Astrocyte (in vitro differentiated cells and primary cell): ENCODE measurements around the gene EFNA2. TPM values are rescaled to one million over a fixed set of nuclear protein-coding genes. Genes with fewer than 3 reads are reported as not detected.

ENCODE experiments used
- DNase-seq: peaks from one replicate; pipeline ENCODE4 v3.0.0-alpha.2; 2010; ENCODE audit warnings: low read depth
- FAIRE-seq: peaks from 2 replicates; lab custom pipeline; 2011; peaks lifted over from hg19 to GRCh38; lab: Jason Lieb, UNC
- H2AFZ ChIP-seq: 2 replicates; pipeline ENCODE4 v1.6.0; 2012; ENCODE audit warnings: low read depth, low read length, inconsistent platforms
- H3K27ac ChIP-seq: 2 replicates; pipeline ENCODE4 v1.5.1; 2011; ENCODE audit warnings: low read depth, low read length, inconsistent platforms
- H3K27me3 ChIP-seq: 2 replicates; pipeline ENCODE4 v1.6.0; 2011; ENCODE audit warnings: low read length, inconsistent platforms; ENCODE audit not compliant: insufficient read depth
- H3K36me3 ChIP-seq: 2 replicates; pipeline ENCODE4 v1.5.1; 2011; ENCODE audit warnings: low read length, inconsistent platforms; ENCODE audit not compliant: insufficient read depth
- H3K4me1 ChIP-seq: 2 replicates; pipeline ENCODE4 v1.5.1; 2011; ENCODE audit warnings: low read length, inconsistent platforms; ENCODE audit not compliant: insufficient read depth
- H3K4me2 ChIP-seq: 2 replicates; pipeline ENCODE4 v1.6.0; 2012; ENCODE audit warnings: low read length, inconsistent platforms
- H3K4me3 ChIP-seq: 2 replicates; pipeline ENCODE4 v1.5.1; 2011; ENCODE audit warnings: low read depth, mild to moderate bottlenecking, low read length, inconsistent platforms; ENCODE audit not compliant: insufficient read depth
- H3K79me2 ChIP-seq: 2 replicates; pipeline ENCODE4 v1.6.0; 2012; ENCODE audit warnings: mild to moderate bottlenecking, low read length, inconsistent platforms; ENCODE audit not compliant: insufficient read depth
- H3K9ac ChIP-seq: 2 replicates; pipeline ENCODE4 v1.6.0; 2012; ENCODE audit warnings: mild to moderate bottlenecking, low read length, inconsistent platforms
- H3K9me3 ChIP-seq: 2 replicates; pipeline ENCODE4 v1.5.1; 2012; ENCODE audit warnings: low read depth, mild to moderate bottlenecking, low read length, inconsistent platforms; ENCODE audit not compliant: insufficient read depth
- H4K20me1 ChIP-seq: 2 replicates; pipeline ENCODE4 v1.6.0; 2012; ENCODE audit warnings: low read length, inconsistent platforms; ENCODE audit not compliant: insufficient read depth
- H3K27ac Mint-ChIP-seq: one replicate; pipeline ENCODE4 v1.8.0; 2021; ENCODE audit warnings: mild to moderate bottlenecking, mixed read lengths; ENCODE audit not compliant: unreplicated experiment
- H3K27me3 Mint-ChIP-seq: one replicate; pipeline ENCODE4 v1.8.0; 2021; ENCODE audit warnings: low read depth, mixed read lengths; ENCODE audit not compliant: unreplicated experiment
- H3K36me3 Mint-ChIP-seq: one replicate; pipeline ENCODE4 v1.8.0; 2021; ENCODE audit warnings: low read depth, mixed read lengths; ENCODE audit not compliant: unreplicated experiment
- H3K4me1 Mint-ChIP-seq: one replicate; pipeline ENCODE4 v1.8.0; 2021; ENCODE audit warnings: low read depth, mixed read lengths; ENCODE audit not compliant: unreplicated experiment
- H3K4me3 Mint-ChIP-seq: one replicate; pipeline ENCODE4 v1.8.0; 2021; ENCODE audit warnings: mild to moderate bottlenecking, moderate library complexity, mixed read lengths; ENCODE audit not compliant: unreplicated experiment
- H3K9me3 Mint-ChIP-seq: one replicate; pipeline ENCODE4 v1.8.0; 2021; ENCODE audit warnings: mild to moderate bottlenecking, mixed read lengths; ENCODE audit not compliant: unreplicated experiment
- CTCF ChIP-seq: IDR thresholded peaks from 2 replicates; pipeline ENCODE4 v1.5.1; 2011; ENCODE audit warnings: low read depth, mild to moderate bottlenecking, inconsistent platforms, low read length, moderate library complexity; ENCODE audit not compliant: insufficient read depth
- EZH2 ChIP-seq: IDR thresholded peaks from 2 replicates; pipeline ENCODE4 v1.6.1; 2012; ENCODE audit warnings: mild to moderate bottlenecking, low read length, inconsistent platforms; ENCODE audit not compliant: insufficient read depth
- total RNA-seq: library from RNA; stranded (reverse); gene quantifications from 2 replicates; pipeline ENCODE4 v1.2.1, GENCODE V29; 2021

The EFNA2 gene
- total RNA-seq, 1 donor from 2014 or later, result 8.4 TPM

DNA sequence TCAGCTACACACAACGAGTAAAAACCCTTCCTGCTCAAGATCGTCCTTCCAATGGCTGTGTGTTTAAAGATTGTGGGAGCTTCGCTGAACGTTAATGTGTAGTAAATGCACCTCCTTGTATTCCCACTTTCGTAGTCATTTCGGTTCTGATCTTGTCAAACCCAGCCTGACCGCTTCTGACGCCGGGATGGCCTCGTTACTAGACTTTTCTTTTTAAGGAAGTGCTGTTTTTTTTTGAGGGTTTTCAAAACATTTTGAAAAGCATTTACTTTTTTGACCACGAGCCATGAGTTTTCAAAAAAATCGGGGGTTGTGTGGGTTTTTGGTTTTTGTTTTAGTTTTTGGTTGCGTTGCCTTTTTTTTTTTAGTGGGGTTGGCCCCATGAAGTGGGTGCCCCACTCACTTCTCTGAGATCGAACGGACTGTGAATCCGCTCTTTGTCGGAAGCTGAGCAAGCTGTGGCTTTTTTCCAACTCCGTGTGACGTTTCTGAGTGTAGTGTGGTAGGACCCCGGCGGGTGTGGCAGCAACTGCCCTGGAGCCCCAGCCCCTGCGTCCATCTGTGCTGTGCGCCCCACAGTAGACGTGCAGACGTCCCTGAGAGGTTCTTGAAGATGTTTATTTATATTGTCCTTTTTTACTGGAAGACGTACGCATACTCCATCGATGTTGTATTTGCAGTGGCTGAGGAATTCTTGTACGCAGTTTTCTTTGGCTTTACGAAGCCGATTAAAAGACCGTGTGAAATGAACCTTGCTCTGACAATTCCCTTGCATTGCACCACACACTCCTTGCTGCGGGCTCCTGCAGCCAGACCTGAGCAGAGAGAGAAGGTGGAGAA is 13.0 kb upstream of the EFNA2 start:
- peak overlapping the region; percentile 97 for H3K4me2 ChIP-seq
- no peaks in the 10 kb centered on the region for H3K9me3 Mint-ChIP-seq
- peak overlapping the region; percentile 37 for H3K27ac ChIP-seq
- DNase-seq (no peak), FAIRE-seq (no peak)
- peaks cover 57% of the 10 kb centered on the region for H4K20me1 ChIP-seq
- H3K36me3 ChIP-seq, result peaks cover 24% of the 10 kb centered on the region
- peak overlapping the region; percentile 38 for H3K9ac ChIP-seq
- H3K9me3 ChIP-seq, result no peaks in the 10 kb centered on the region
- peaks cover 31% of the 10 kb centered on the region for H3K4me1 Mint-ChIP-seq
- no peaks in the 10 kb centered on the region for H3K27me3 ChIP-seq
- H3K4me3 ChIP-seq, result no peak overlapping the region
- peaks cover 67% of the 10 kb centered on the region for H3K79me2 ChIP-seq
- H2AFZ ChIP-seq, result no peak overlapping the region
- H3K27ac Mint-ChIP-seq, result peak overlapping the region; percentile 48
- no peaks in the 10 kb centered on the region for H3K27me3 Mint-ChIP-seq
- H3K4me3 Mint-ChIP-seq, result peak overlapping the region; percentile 69
- TF ChIP-seq EZH2, result no peak
- TF ChIP-seq CTCF, result no peak
- H3K4me1 ChIP-seq, result peaks cover 69% of the 10 kb centered on the region
- H3K36me3 Mint-ChIP-seq, result peaks cover 14% of the 10 kb centered on the region

GRCh38 chr19:1273263-1274041 is 12.2 kb upstream of the EFNA2 start:
- Histone ChIP-seq H3K27ac (no peak overlapping the region), H3K4me1 (peaks cover 61% of the 10 kb centered on the region), H3K79me2 (peaks cover 67% of the 10 kb centered on the region), H3K36me3 (peaks cover 24% of the 10 kb centered on the region), H3K27me3 (no peaks in the 10 kb centered on the region), H3K9me3 (no peaks in the 10 kb centered on the region), H3K4me3 (no peak overlapping the region), H3K9ac (no peak overlapping the region), H3K4me2 (peak overlapping the region; percentile 96), H4K20me1 (peaks cover 54% of the 10 kb centered on the region), H2AFZ (no peak overlapping the region)
- no peak for FAIRE-seq
- no peak for TF ChIP-seq EZH2
- TF ChIP-seq CTCF, result no peak
- peak overlapping the region; percentile 84 for H3K27ac Mint-ChIP-seq
- peaks cover 30% of the 10 kb centered on the region for H3K4me1 Mint-ChIP-seq
- no peaks in the 10 kb centered on the region for H3K9me3 Mint-ChIP-seq
- DNase-seq, result no peak
- peaks cover 14% of the 10 kb centered on the region for H3K36me3 Mint-ChIP-seq
- H3K4me3 Mint-ChIP-seq, result peak overlapping the region; percentile 69
- H3K27me3 Mint-ChIP-seq, result no peaks in the 10 kb centered on the region
